Body of pancreas (tissue), 4 donors: ENCODE data around the gene CNTNAP2. TPM values are rescaled to one million over a fixed set of nuclear protein-coding genes. Genes with fewer than 3 reads are reported as not detected.

ENCODE experiments used
- ATAC-seq: fragments of 150-250 bp; one replicate; pipeline ENCODE4 v1.9.1; 2016
- DNase-seq, 4 donors: peaks; one replicate each; pipeline ENCODE4 v3.0.0-alpha.2; 2019
- H3K27ac ChIP-seq, 4 donors: fragments of 200-600 bp; sonication (generic); 1 replicate in 3 of 4; 2 replicates in 1 of 4; pipeline versions ENCODE4 v1.5.1 to v1.6.1; 2016 to 2019; ENCODE audit warnings: mild to moderate bottlenecking in 1 of 4, mixed read lengths in 1 of 4, moderate library complexity in 1 of 4
- H3K27me3 ChIP-seq, 2 donors: fragments of 200-600 bp; sonication (generic); one replicate each; pipeline ENCODE4 v1.6.0; 2016; ENCODE audit warnings: mild to moderate bottlenecking in 1 of 2
- H3K36me3 ChIP-seq, 2 donors: fragments of 200-600 bp; sonication (generic); replicated peaks in 1 of 2; 2 replicates each; pipeline ENCODE4 v1.5.1; 2016; ENCODE audit warnings: low read depth in 2 of 2; ENCODE audit not compliant: insufficient read depth in 1 of 2
- H3K4me1 ChIP-seq: fragments of 200-600 bp; sonication (generic); one replicate; pipeline ENCODE4 v1.6.0; 2016
- H3K4me3 ChIP-seq, 2 donors: fragments of 200-600 bp; sonication (generic); 1 replicate in 1 of 2; 2 replicates in 1 of 2; pipeline ENCODE4 v1.5.1; 2016 to 2019
- H3K9me3 ChIP-seq, 3 donors: fragments of 200-600 bp; sonication (generic); 1 replicate in 2 of 3; 2 replicates in 1 of 3; pipeline ENCODE4 v1.5.1; 2016
- CTCF ChIP-seq, 7 experiments: fragments of 450-650 bp in 4 of 7; fragments of 200-600 bp in 3 of 7; sonication (generic) in 3 of 7; IDR thresholded peaks; one replicate each; pipeline ENCODE4 v1.5.1; 2016 to 2019; ENCODE audit warnings: antibody characterized with exemption in 7 of 7
- POLR2A ChIP-seq, 3 donors: fragments of 450-650 bp; IDR thresholded peaks; one replicate each; pipeline ENCODE4 v1.6.1; 2016; ENCODE audit warnings: antibody characterized with exemption in 3 of 3, mild to moderate bottlenecking in 2 of 3
- WGBS, 2 donors: methylation state at CpG; one replicate each; pipeline ENCODE4 v1.1.5; 2017; 5-methylcytosine and 5-hydroxymethylcytosine counted together
- intact Hi-C: fragments of 100-400 bp; cut with DNase I; formaldehyde crosslinking; loops from one replicate; pipeline ENCODE4 v1.15.1; 2023
- total RNA-seq, 2 donors: library from RNA; depleted of rRNA; stranded (reverse); fragments of >200 nt; gene quantifications; one replicate each; pipeline ENCODE4 v1.1.0, GENCODE V29; 2016

Gene CNTNAP2
- total RNA-seq, 2 donors from 2014 or later = 1.0 TPM; not detected in 1

GRCh38 chr7:147188467-147188866, 1071.9 kb downstream of the CNTNAP2 start:
- Histone ChIP-seq H3K27ac (no peak overlapping the region), H3K36me3 (no peaks in the 10 kb centered on the region), H3K4me3 (no peak overlapping the region), H3K27me3 (no peaks in the 10 kb centered on the region), H3K9me3 (no peaks in the 10 kb centered on the region), H3K4me1 (no peaks in the 10 kb centered on the region)
- ATAC-seq = no peak
- intact Hi-C loops = no loop called here
- 59 to 82% methylated on average over 1 of the region's 1 CpG for WGBS, 2 donors
- TF ChIP-seq POLR2A (IDR thresholded peaks at IDR 0.05) (no peak), CTCF (IDR thresholded peaks at IDR 0.05) (no peak)
- DNase-seq = no peak

- Histone ChIP-seq H3K4me1 (no peaks in the 10 kb centered on the region), H3K4me3 (no peak overlapping the region), H3K27me3 (no peaks in the 10 kb centered on the region), H3K36me3 (no peaks in the 10 kb centered on the region), H3K27ac (no peak overlapping the region), H3K9me3 (no peaks in the 10 kb centered on the region)
- no peak for DNase-seq
- TF ChIP-seq POLR2A (IDR thresholded peaks at IDR 0.05) = no peak
- TF ChIP-seq CTCF (IDR thresholded peaks at IDR 0.05) = no peak
- no peak for ATAC-seq
- intact Hi-C loops = no loop called here
These were observed 1076.9 kb downstream of the CNTNAP2 start for GRCh38 chr7:147193476-147193875.

- H3K4me3 ChIP-seq = no peak overlapping the region
- no peaks in the 10 kb centered on the region for H3K9me3 ChIP-seq
- no peaks in the 10 kb centered on the region for H3K36me3 ChIP-seq
- no peak for TF ChIP-seq CTCF (IDR thresholded peaks at IDR 0.05)
- no peak for TF ChIP-seq POLR2A (IDR thresholded peaks at IDR 0.05)
- H3K4me1 ChIP-seq = no peaks in the 10 kb centered on the region
- DNase-seq = no peak
- intact Hi-C loops = no loop called here
- WGBS, 2 donors = 92 to 94% methylated on average over 5 of the region's 5 CpGs
- no peaks in the 10 kb centered on the region for H3K27me3 ChIP-seq
- no peak overlapping the region for H3K27ac ChIP-seq
- ATAC-seq = no peak
These were observed 1079.9 kb downstream of the CNTNAP2 start for GRCh38 chr7:147196481-147196880.

GRCh38 chr7:147197006-147197405, 1080.4 kb downstream of the CNTNAP2 start:
- Histone ChIP-seq H3K4me3 (no peak overlapping the region), H3K36me3 (no peaks in the 10 kb centered on the region), H3K27me3 (no peaks in the 10 kb centered on the region), H3K9me3 (no peaks in the 10 kb centered on the region), H3K27ac (no peak overlapping the region), H3K4me1 (no peaks in the 10 kb centered on the region)
- no peak for TF ChIP-seq POLR2A (IDR thresholded peaks at IDR 0.05)
- no peak for TF ChIP-seq CTCF (IDR thresholded peaks at IDR 0.05)
- ATAC-seq (no peak), DNase-seq (no peak)
- intact Hi-C loops = no loop called here
- WGBS, 2 donors = 84 to 85% methylated on average over 7 of the region's 7 CpGs

GRCh38 chr7:147199868-147200267, 1083.3 kb downstream of the CNTNAP2 start:
- DNase-seq (no peak), ATAC-seq (no peak)
- Histone ChIP-seq H3K27ac (no peak overlapping the region), H3K9me3 (no peaks in the 10 kb centered on the region), H3K4me1 (no peaks in the 10 kb centered on the region), H3K36me3 (no peaks in the 10 kb centered on the region), H3K27me3 (peaks cover 0 to 3% of the 10 kb centered on the region in 2 donors), H3K4me3 (no peak overlapping the region)
- 68 to 76% methylated on average over 1 of the region's 1 CpG for WGBS, 2 donors
- intact Hi-C loops = no loop called here
- TF ChIP-seq POLR2A (IDR thresholded peaks at IDR 0.05) = no peak
- TF ChIP-seq CTCF (IDR thresholded peaks at IDR 0.05) = no peak
